ENCODE measurements around the gene VSIG4.

GRCh38 chrX:66018585-66019309, 21.1 kb downstream of the VSIG4 start:
- TF ChIP-seq POLR2A (IDR thresholded peaks at IDR 0.05; ENCODE audit: low read depth, low read length) (no peak), POLR2AphosphoS5 (IDR thresholded peaks at IDR 0.05; ENCODE audit: low read depth, low read length) (no peak)

Data from GM12891 (cell line).